Subcutaneous adipose tissue (tissue), 4 donors: ENCODE data around the gene LRP1B. TPM values are rescaled to one million over a fixed set of nuclear protein-coding genes. Genes with fewer than 3 reads are reported as not detected.

Experiments
- total RNA-seq, 4 donors: library from RNA; depleted of rRNA; stranded (reverse); fragments of >200 nt; gene quantifications; one replicate each; pipeline ENCODE4 v1.1.0, GENCODE V29; 2016
- TF ChIP-seq, protein P1 (sequence below): fragments of 450-650 bp; IDR thresholded peaks from one replicate; pipeline ENCODE4 v1.5.1; 2016; ENCODE audit warnings: low read depth, mild to moderate bottlenecking, control low read depth, antibody characterized with exemption, moderate library complexity

The LRP1B gene
- total RNA-seq, 4 donors from 2014 or later: 4.2 to 50.2 (median 14.7) TPM

DNA sequence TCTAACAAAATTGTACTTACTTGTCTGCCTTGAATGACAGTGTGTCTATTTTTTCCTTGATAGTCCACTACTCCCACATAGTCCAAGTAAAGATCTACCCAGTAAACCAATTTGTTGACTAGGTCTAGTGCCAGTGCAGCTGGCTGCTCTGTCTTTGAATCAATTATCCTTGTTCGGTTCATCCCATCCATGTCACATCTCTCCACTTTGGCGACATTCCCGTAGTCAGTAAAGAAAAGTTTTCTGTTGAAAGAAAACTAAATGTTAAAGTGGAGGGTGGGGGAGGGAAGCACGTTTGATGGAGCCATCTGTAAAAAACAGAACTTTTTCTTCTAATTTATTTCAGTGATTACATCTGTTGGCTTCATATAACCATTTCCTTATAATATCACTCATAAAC, 1068.8 kb downstream of the LRP1B start:
- TF ChIP-seq, protein P1, sequence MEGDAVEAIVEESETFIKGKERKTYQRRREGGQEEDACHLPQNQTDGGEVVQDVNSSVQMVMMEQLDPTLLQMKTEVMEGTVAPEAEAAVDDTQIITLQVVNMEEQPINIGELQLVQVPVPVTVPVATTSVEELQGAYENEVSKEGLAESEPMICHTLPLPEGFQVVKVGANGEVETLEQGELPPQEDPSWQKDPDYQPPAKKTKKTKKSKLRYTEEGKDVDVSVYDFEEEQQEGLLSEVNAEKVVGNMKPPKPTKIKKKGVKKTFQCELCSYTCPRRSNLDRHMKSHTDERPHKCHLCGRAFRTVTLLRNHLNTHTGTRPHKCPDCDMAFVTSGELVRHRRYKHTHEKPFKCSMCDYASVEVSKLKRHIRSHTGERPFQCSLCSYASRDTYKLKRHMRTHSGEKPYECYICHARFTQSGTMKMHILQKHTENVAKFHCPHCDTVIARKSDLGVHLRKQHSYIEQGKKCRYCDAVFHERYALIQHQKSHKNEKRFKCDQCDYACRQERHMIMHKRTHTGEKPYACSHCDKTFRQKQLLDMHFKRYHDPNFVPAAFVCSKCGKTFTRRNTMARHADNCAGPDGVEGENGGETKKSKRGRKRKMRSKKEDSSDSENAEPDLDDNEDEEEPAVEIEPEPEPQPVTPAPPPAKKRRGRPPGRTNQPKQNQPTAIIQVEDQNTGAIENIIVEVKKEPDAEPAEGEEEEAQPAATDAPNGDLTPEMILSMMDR: no peak

DNA sequence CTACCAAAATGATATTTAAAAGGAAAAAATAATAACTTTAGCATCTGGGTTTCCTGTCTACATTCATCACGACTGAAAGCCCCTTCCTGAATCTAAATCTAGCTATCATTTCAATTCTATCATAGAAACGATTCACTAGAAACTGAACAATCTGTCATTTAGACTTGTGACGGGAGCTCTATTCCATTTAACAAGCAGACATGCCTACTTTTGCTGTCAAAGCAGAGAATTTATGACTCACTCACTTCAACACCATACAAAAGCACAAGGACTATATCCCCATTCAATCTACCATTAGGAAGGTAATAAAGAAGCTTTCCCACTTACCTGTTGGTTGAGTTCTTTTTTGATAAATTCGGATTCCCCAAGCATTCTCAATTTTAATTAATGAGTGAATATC, 1072.3 kb downstream of the LRP1B start:
- TF ChIP-seq, protein P1: no peak

DNA sequence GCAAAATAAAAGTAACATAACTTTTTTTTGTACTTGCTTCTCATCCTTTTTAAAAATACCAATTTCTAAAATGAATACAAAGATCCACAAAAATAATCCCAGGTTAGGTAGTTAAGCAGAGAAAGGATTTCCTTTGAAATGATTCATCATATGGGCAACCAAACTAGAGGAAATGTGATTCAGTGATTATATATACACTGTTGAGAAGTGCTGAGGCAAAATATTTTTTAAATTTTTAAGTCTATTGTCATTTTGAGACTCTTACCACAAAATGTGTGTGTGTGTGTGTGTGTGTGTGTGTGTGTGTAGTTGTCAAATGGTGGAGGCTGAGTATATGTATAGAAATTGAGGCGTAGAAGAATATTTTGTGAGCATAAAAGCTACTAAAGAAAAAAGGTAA, 1075.3 kb downstream of the LRP1B start:
- TF ChIP-seq, protein P1: no peak

GRCh38 chr2:141048951-141049350, 1081.9 kb downstream of the LRP1B start:
- TF ChIP-seq, protein P1: no peak

DNA sequence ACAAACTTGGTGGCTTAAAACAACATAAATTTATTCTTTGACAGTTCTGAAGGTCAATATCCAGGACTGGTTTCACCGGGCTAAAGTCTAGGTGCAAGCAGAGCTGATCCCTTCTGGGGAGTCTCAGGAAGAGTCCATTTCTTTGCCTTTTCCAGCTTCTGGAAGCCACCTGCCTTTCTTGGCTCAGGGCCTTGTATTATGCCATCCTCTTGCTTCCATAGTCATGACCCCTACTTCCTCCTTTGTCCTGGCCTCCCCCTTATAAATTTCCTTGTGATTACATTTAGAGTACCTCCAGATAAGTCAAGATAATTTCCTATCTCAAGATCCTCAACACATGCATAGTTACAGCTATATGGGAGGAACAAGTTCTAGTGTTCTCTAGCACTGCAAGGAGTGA, 1089.5 kb downstream of the LRP1B start:
- TF ChIP-seq, protein P1: no peak

DNA sequence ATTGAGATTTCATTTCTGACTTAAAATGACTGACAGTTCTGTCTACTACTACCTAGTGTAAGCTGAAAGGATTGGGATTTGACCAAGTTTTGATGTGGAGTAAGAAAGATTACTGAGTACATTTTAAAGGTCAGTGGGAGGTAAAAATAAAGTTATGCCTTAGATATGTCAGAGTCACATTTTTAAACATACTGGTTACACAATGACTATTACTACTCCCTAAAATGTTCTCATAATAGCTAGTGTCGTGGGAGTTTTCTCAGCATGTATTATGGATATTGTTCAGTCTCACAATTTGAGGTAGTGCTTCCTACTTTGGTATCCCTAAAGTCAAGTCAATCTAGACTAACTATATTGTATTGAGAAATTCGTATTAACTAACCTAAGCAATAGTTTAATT, 1092.5 kb downstream of the LRP1B start:
- TF ChIP-seq, protein P1: no peak

DNA sequence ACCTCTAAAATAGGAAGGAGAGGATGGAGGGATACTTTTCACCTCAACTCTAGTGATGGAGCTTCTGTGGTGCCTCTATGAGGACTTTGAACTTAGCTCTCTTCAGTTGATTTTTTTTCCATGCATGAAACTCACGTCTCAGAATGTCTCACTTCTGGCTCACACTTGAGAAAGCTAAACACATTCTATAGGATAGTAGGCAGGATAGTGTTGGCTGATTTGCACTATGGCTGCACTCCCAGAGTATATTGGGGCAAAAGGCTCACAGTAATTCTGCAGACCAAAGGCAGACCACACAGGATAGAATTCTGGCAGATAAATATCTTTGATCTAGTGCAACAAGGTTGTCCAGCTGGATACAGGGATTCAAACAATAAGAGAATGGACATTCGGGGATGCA, 1093.5 kb downstream of the LRP1B start:
- TF ChIP-seq, protein P1: no peak
